Kidney glomerular epithelial cell (primary cell): ENCODE measurements around the gene ALG8.

Experiments
- DNase-seq: peaks from one replicate; lab custom pipeline; 2025; lab: John Stamatoyannopoulos, UW

Gene ALG8

GRCh38 chr11:78158987-78159652, 19.7 kb upstream of the ALG8 start:
- DNase-seq, result no peak

GRCh38 chr11:78156127-78156844, 16.9 kb upstream of the ALG8 start:
- no peak for DNase-seq

- no peak for DNase-seq
Measured at GRCh38 chr11:78151804-78152203, 12.4 kb upstream of the ALG8 start.

GRCh38 chr11:78150754-78151153, 11.3 kb upstream of the ALG8 start:
- DNase-seq, result no peak

GRCh38 chr11:78150346-78150745, 10.9 kb upstream of the ALG8 start:
- DNase-seq, result no peak

DNA sequence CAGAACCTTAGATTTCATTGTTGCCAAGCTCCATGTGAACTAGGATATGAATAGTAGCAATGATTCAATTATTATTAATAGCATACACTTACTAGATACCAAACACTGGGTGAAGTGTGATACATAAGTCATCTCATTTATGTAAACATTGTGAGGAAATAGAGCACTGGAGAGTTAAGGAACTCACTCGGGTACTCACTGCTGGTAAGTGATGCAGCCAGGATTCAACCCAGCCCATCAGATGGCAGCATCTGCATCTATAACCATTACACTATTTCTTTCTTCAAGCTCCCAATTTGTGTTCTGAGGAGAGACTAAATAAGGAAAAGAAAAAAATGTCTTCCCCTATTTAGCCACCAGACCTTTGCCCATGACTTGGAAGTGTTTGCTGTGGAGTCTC, 10.2 kb upstream of the ALG8 start:
- peak; percentile 28 for DNase-seq

- no peak for DNase-seq
Measured at GRCh38 chr11:78147807-78148206, 8.4 kb upstream of the ALG8 start.

- no peak for DNase-seq
Measured at GRCh38 chr11:78145511-78146025, 6.1 kb upstream of the ALG8 start.

GRCh38 chr11:78140392-78141077, 1.1 kb upstream of the ALG8 start:
- no peak for DNase-seq

GRCh38 chr11:78138694-78139421, 568 bp downstream of the ALG8 start:
- peak; percentile 65 for DNase-seq

- no peak for DNase-seq
Measured at GRCh38 chr11:78138291-78138690, 1.1 kb downstream of the ALG8 start.

DNA sequence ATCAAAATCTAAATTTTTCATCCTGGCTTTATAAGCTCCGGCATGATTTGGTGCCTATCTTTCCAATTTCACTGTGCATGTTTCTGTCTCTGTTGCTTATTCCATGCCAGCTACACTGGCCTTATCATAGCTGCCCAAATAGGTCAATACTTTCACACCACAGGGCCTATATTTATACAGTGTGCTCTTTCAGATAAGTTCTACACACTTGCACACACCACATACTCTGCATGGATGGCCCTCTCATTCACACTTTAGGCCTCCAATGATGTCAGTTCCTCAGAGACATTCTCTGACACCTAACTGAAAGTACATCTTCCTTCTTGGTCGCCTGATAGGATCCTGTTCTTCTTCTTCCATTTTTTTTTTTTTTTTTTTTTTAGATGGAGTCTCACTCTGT, 7.0 kb downstream of the ALG8 start:
- DNase-seq, result no peak

- no peak for DNase-seq
Measured at GRCh38 chr11:78131956-78132355, 7.5 kb downstream of the ALG8 start.

- no peak for DNase-seq
Measured at GRCh38 chr11:78127403-78127802, 12.0 kb downstream of the ALG8 start.

DNA sequence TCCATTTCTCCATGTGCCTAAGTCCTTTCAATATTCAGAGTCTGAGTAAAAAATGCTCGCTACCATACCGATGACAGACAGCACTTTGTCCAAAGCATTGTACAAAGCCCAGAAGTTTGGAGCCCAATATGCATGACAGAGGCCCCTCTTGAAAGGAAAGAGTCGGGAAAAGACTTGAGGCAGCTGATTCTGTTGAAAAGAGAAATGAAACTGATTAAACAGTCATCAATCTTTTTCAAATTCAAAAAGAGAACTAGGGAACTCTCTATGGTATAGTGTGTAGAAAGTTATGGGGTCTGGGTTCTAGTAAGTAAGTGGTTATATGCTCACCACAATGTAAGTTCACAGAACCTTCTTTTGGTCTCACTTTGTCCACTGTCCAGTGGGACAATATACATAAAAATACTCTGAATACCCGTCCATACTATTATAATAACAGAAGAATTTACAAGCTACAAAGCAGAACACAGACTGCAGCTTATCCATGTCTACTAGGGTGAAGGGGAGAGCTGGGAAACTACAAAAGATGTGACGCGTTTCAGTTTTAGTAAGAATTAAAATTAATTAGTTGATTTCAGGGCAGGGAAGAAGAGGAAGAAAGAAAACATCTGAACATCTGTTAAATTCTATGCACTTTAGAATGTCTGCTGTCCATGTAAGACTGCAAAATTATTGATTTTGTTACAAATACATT, 26.7 kb downstream of the ALG8 start:
- DNase-seq, result no peak

DNA sequence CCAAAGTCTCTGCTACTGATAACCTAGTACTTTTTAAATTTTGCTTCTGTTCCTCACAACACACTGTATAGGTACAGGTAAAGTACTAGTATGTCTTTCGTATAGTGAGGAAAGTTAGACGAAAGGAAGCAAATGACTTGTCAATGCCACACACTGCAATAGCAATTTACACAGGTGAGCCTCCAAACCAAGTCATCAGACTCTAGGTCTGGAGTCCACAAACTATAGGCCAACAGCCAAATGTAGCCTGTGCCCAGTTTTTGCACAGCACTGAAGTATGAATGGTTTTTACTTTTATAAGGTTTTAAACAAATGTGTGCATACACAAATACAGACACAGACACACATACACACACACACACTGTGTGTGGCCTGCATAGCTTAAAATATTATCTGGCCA, 28.1 kb downstream of the ALG8 start:
- DNase-seq, result no peak

DNA sequence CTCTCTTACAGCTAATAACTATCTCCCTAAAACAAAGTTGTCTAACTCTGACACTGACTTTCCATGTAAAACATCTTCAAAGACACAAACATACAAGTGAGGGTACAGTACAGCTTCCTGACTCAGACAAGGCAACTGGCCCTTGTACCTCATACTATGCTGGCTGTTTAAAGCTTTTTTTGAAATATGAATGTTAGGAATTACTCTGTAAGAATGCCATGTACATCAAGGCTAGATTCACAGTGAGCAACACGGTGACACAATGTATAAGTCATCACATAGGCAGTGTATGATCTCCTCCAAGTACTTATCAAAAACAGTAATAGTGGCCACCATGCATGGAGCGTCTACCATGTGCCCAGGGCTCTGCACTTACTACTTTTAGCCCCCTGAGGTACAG, 28.6 kb downstream of the ALG8 start:
- no peak for DNase-seq

GRCh38 chr11:78110351-78110750, 29.1 kb downstream of the ALG8 start:
- DNase-seq, result no peak

GRCh38 chr11:78109081-78110015, 30.1 kb downstream of the ALG8 start:
- DNase-seq, result no peak

GRCh38 chr11:78100676-78101472, 38.6 kb downstream of the ALG8 start:
- DNase-seq, result no peak
